HUES48 (cell line): ENCODE results near the gene ZBTB21.

Experiments used
- H3K27ac ChIP-seq: one replicate; pipeline ENCODE4 v1.7.0; 2013; ENCODE audit warnings: low read depth, low read length, inconsistent platforms
- H3K27me3 ChIP-seq: 2 replicates; pipeline ENCODE4 v1.6.1; 2013; ENCODE audit warnings: mild to moderate bottlenecking, low read length; ENCODE audit not compliant: control insufficient read depth, insufficient read depth
- H3K36me3 ChIP-seq: 2 replicates; pipeline ENCODE4 v1.6.1; 2013; ENCODE audit warnings: low read length; ENCODE audit not compliant: control insufficient read depth, insufficient read depth
- H3K4me1 ChIP-seq: 2 replicates; pipeline ENCODE4 v1.6.1; 2013; ENCODE audit warnings: mild to moderate bottlenecking, low read length; ENCODE audit not compliant: control insufficient read depth, insufficient read depth
- H3K4me3 ChIP-seq: 2 replicates; pipeline ENCODE4 v1.5.1; 2013; ENCODE audit warnings: mild to moderate bottlenecking, low read depth, low read length
- H3K9ac ChIP-seq: 2 replicates; pipeline ENCODE4 v1.6.1; 2013; ENCODE audit warnings: mild to moderate bottlenecking, low read depth, low read length, moderate library complexity
- H3K9me3 ChIP-seq: 2 replicates; pipeline ENCODE4 v1.6.1; 2013; ENCODE audit warnings: low read length; ENCODE audit not compliant: control insufficient read depth, insufficient read depth

Gene ZBTB21

GRCh38 chr21:42028766-42029425, 18.7 kb upstream of the ZBTB21 start:
- H3K36me3 ChIP-seq = no peaks in the 10 kb centered on the region
- H3K9ac ChIP-seq = no peak overlapping the region
- H3K27me3 ChIP-seq = no peaks in the 10 kb centered on the region
- H3K27ac ChIP-seq = no peak overlapping the region
- H3K4me1 ChIP-seq = no peaks in the 10 kb centered on the region; the same call in 1 of the 2 replicates
- H3K9me3 ChIP-seq = no peaks in the 10 kb centered on the region
- no peak overlapping the region for H3K4me3 ChIP-seq

GRCh38 chr21:42027822-42028765, 17.9 kb upstream of the ZBTB21 start:
- no peak overlapping the region for H3K9ac ChIP-seq
- no peak overlapping the region for H3K4me3 ChIP-seq
- H3K36me3 ChIP-seq = no peaks in the 10 kb centered on the region

GRCh38 chr21:42027085-42027821, 17.1 kb upstream of the ZBTB21 start:
- no peak overlapping the region for H3K27ac ChIP-seq
- no peak overlapping the region for H3K4me3 ChIP-seq
- no peaks in the 10 kb centered on the region for H3K36me3 ChIP-seq
- H3K9ac ChIP-seq = no peak overlapping the region
- H3K27me3 ChIP-seq = no peaks in the 10 kb centered on the region
- H3K4me1 ChIP-seq = peaks cover under 1% of the 10 kb centered on the region; the same call in 1 of the 2 replicates
- no peaks in the 10 kb centered on the region for H3K9me3 ChIP-seq

More at GRCh38 chr21:42027822-42028765, 17.9 kb upstream of the ZBTB21 start:
- H3K9me3 ChIP-seq = no peaks in the 10 kb centered on the region
- H3K27me3 ChIP-seq = no peaks in the 10 kb centered on the region
- no peak overlapping the region for H3K27ac ChIP-seq
- no peaks in the 10 kb centered on the region; the same call in 1 of the 2 replicates for H3K4me1 ChIP-seq

- no peak overlapping the region for H3K27ac ChIP-seq
- peaks cover 11% of the 10 kb centered on the region for H3K4me1 ChIP-seq
- H3K4me3 ChIP-seq = no peak overlapping the region
- H3K9ac ChIP-seq = no peak overlapping the region
- H3K9me3 ChIP-seq = no peaks in the 10 kb centered on the region
- H3K27me3 ChIP-seq = no peaks in the 10 kb centered on the region
- no peaks in the 10 kb centered on the region for H3K36me3 ChIP-seq
Measured at GRCh38 chr21:42026082-42026435, 15.9 kb upstream of the ZBTB21 start.

GRCh38 chr21:42025376-42026081, 15.4 kb upstream of the ZBTB21 start:
- H3K27ac ChIP-seq = no peak overlapping the region
- no peak overlapping the region for H3K9ac ChIP-seq
- H3K4me1 ChIP-seq = peaks cover 11% of the 10 kb centered on the region
- no peaks in the 10 kb centered on the region for H3K27me3 ChIP-seq
- H3K9me3 ChIP-seq = no peaks in the 10 kb centered on the region
- H3K4me3 ChIP-seq = no peak overlapping the region
- no peaks in the 10 kb centered on the region for H3K36me3 ChIP-seq

- peaks cover 11% of the 10 kb centered on the region for H3K4me1 ChIP-seq
- no peaks in the 10 kb centered on the region for H3K36me3 ChIP-seq
- H3K27ac ChIP-seq = no peak overlapping the region
- no peak overlapping the region for H3K4me3 ChIP-seq
- no peak overlapping the region for H3K9ac ChIP-seq
- H3K27me3 ChIP-seq = no peaks in the 10 kb centered on the region
- H3K9me3 ChIP-seq = no peaks in the 10 kb centered on the region
Measured at GRCh38 chr21:42022906-42023305, 12.7 kb upstream of the ZBTB21 start.

- Histone ChIP-seq H3K9ac (no peak overlapping the region), H3K27me3 (no peaks in the 10 kb centered on the region), H3K27ac (peak overlapping the region; percentile 33), H3K4me1 (peaks cover 11% of the 10 kb centered on the region), H3K9me3 (no peaks in the 10 kb centered on the region), H3K36me3 (no peaks in the 10 kb centered on the region), H3K4me3 (no peak overlapping the region; the same call in 1 of the 2 replicates)
Measured at GRCh38 chr21:42022091-42022430, 11.9 kb upstream of the ZBTB21 start.

DNA sequence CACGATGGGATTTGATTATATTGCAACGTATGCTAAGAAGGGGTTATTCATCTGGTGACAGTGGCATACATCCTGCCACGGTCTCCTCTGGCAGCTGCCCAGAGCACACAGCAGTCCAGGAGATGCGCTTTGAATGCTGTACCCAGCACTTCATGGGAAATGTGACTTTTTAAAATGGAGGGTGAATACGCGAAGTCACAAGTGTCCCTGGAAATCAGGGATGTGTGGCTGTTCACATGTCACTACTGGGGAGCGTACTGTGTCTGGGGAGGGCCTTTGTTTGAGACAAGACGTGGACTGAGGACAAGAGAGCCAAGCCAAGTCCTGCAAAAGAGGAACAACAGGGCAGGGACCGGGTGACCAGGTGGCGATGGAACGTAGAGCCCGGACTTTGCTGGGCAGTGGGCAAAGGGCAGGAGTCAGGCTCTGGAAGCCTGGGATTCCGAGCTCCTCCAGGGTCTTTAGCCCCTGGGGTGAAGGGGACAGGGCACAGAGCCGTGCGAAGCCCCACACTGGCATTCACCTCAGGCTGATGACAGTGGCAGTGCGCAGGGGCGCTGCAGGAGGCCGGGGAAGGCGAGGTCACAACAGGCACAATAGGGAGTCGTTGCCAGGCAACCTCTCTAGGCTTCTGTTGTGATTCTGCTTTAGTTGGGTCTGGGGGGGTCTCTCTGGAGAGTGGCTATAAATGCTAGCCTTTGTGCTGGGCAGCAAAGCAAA, 11.4 kb upstream of the ZBTB21 start:
- peaks cover 11% of the 10 kb centered on the region for H3K4me1 ChIP-seq
- no peak overlapping the region for H3K9ac ChIP-seq
- no peaks in the 10 kb centered on the region for H3K36me3 ChIP-seq
- H3K27ac ChIP-seq = peak overlapping the region; percentile 33
- no peak overlapping the region; the same call in 1 of the 2 replicates for H3K4me3 ChIP-seq
- H3K27me3 ChIP-seq = no peaks in the 10 kb centered on the region
- H3K9me3 ChIP-seq = no peaks in the 10 kb centered on the region

- H3K27ac ChIP-seq = no peak overlapping the region
- H3K27me3 ChIP-seq = no peaks in the 10 kb centered on the region
- H3K4me1 ChIP-seq = peaks cover 11% of the 10 kb centered on the region
- H3K9me3 ChIP-seq = no peaks in the 10 kb centered on the region
- H3K9ac ChIP-seq = no peak overlapping the region
- H3K36me3 ChIP-seq = no peaks in the 10 kb centered on the region
- H3K4me3 ChIP-seq = no peak overlapping the region
Measured at GRCh38 chr21:42019706-42020105, 9.5 kb upstream of the ZBTB21 start.

- H3K27me3 ChIP-seq = no peaks in the 10 kb centered on the region
- H3K9me3 ChIP-seq = no peaks in the 10 kb centered on the region
- no peak overlapping the region for H3K27ac ChIP-seq
- H3K9ac ChIP-seq = no peak overlapping the region
- H3K36me3 ChIP-seq = no peaks in the 10 kb centered on the region
- H3K4me1 ChIP-seq = peaks cover 11% of the 10 kb centered on the region
- H3K4me3 ChIP-seq = no peak overlapping the region
Measured at GRCh38 chr21:42019101-42019605, 9.0 kb upstream of the ZBTB21 start.
